HG02610 (cell line): ENCODE results near the gene COL28A1.
"Not testable (repeated sequence)": the region's sequence is repeated elsewhere in the genome, so short reads cannot be mapped to it uniquely, and the experiment has no call there.

Source experiments
- ATAC-seq: cut with Tn5 transposase; IDR thresholded peaks from one replicate; pipeline ENCODE4 v1.9.1; 2021; ENCODE audit warnings: mild to moderate bottlenecking, moderate library complexity; ENCODE audit not compliant: unreplicated experiment

The COL28A1 gene

DNA sequence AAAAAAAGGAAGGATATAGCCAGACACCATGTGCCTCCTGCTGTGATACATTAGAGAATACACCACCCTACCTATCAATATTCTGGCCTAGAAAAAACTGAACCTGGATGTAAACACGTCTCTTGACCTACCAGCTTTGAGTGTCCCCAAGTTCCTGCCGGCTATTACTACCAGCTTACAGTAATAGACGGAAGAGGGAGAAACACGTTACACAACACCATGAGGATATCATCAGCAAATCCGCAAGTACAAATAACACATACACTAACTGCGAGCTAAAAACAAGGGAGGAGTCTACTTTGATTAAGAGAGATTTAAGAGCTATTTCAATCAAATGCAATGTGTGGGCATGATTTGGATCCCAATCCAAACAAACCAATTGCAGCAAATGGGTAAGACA lies 113.0 kb downstream of the COL28A1 start:
- ATAC-seq: no peak

DNA sequence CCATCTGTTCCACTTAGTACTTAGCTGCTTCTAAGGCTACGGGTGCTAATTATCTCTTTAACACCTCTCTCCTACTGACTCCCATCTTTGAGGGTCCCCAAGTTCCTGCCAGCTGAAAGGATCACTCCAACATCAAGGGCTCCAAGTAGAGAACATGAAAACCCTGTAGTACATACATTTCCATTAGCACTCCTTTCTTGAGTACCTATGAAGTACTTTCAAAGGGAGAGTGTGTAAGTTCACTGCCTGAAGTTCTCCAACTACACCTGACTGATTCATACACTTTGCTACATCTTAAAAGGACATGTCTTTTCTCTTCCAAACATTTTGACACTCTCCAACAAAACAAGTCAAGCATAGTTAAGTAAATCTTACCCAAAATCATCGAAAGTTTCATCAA lies 113.8 kb downstream of the COL28A1 start:
- no peak for ATAC-seq

DNA sequence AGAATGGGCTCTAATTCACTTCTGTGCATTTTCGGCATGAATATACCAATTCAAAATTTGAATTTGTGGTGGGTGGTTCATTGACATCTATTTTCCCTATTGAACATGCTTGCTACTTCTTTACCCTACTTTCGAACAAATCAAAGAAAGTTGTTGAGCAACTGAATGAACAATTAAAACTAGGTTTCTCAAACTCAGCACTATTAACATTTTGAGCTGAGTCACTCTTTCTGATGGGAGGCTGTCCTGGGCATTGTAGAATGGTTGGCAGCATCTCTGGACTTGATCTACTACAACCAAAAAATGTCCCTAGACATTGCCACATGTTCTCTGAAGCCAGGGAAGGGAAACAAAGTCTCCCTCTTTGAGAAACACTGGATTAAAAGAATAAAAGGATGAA lies 116.7 kb downstream of the COL28A1 start:
- ATAC-seq: no peak

DNA sequence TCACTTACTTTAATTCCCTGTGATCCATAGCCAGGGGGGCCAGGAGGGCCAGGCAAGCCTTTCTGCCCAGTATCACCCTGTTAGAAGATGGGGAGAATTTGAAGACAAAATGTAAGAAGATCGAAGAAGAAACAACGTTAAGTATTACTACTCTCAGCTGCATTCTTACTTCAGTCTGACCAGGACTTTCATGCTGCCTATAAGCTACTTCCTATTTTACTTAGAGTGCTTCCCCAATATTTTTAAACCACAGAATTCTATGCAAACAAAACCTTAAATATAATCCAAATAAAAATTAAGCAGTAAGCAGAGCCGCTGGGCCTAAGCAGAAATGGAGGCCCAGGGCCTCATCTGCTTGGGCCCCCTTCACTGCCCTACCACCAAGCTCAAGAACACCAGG lies 117.8 kb downstream of the COL28A1 start:
- ATAC-seq: no peak

DNA sequence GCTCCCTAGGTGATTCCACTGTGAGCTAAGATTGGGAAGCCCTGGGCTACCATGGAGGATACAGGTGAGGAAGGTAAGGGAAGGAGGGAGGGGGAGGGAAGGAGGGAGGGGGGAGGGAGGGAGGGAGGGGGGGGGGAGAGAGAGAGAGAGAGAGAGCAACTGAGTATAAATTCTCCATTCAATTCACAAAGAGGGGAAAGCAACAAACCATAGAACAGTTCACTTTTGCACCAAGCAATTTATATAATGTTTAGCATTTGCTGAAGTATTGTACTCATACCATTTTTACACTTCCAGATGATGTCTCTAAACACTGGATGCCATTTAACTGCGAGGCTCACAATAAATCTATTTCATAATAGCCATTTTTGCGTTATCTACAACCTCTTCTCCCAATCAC lies 118.3 kb downstream of the COL28A1 start:
- ATAC-seq: no peak

DNA sequence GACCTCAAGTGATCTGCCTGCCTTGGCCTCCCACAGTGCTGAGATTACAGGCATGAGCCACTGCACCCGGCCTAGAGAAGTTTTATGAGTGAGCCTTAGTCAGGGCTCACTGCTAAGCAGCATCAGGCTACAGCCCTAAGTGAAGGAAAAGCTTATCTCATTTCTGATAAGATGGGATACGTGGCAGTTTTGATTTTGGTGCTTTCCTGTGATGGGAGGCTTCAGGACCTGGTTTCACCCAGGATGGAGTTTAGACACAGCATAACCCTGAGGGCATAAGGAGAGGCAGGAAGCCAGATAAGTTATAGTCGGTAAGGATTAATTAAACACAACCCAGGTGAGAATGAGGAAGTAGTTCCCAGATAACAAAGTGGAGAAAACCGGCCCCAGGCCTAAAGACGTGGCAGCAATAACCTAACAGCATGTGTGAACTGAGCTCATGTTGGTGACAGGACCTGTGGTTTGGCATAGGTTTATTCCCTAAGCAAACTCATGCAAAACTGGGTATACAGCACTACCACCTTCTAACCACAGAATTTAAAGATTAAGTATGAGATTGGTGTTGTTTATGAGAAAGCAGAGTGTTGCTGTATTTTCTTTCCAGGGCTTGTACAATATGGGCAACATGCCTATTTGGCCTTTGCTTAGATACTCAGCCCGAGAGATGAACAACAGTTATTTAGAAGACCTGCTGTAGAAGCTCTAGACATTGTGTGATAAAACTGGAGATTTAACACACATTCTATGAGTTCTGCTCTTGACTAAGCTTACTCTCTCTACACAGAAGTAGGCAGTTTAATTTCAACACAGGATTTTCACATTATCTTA lies 119.4 kb downstream of the COL28A1 start:
- peak; percentile 67 for ATAC-seq

DNA sequence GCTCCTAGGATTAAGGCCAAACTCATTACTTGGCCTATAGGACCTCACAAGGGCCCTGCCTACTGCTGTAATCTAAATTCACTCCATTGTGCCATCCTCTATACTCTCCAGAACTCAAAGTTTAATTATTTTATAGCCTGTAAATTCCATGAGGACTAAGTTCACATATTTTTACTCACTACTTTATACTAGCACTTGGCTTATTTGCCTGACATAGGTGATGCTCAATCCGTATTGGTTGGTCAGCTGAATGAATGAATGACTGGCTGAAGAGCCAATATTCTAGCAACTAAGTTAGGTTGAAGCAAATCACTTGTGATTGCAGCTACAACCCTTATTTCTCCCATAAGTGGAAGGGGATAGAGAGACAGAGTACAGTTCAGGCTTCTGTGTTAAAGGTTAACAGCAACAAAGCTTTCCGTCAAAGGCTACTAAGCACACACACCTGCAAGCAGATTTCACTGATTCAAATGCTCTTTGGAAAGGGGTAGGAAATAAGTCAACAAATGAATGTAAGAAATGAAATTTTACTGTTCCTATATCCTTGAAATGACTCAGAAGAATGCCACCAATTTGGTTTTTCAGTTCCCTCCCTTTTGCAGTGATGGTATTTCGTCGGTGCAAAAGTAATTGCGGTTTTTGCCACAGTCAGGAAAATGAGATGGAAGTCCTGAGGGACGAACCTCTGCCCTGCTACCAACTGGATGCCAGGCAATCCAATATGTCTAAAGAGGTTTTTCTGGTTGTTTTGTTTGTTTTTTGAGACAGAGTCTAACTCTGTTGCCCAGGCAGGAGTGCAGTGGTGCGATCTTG lies 120.7 kb downstream of the COL28A1 start:
- ATAC-seq: no peak

DNA sequence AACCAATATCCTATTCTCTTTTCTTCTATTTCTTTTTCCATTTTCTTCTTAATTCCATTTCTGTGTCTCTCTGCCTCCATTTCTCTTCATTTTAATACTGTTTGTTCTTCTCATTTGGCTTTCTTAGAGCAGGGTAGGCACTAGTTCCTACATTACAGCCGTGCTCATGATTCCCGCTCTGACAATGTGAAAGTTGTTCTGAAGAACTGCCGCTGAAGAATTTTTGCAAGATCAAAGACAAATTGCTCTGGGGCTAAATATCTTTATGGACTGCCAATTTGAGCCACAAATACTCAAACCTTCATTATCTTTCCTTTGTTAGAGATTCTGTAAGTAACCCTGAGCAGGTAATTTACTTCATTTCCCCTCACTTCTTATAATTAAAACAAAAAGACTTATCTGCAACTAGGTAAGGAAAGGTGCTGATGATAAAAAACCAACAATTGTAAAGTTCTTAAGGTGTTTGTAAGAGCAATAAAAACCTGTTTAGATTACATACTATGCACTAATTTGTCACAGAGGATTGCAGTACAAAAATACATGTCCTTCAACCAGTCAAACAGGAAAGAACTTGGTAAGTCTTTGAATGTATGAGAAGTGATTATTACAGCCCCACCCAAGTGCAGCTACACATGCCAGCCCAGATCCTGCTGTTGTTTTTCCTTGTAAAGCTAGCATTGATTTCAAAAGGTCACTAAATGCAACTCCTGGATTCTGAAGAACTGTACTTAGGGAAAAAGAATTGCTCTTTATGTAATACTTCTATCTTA lies 127.5 kb downstream of the COL28A1 start:
- ATAC-seq: no peak

DNA sequence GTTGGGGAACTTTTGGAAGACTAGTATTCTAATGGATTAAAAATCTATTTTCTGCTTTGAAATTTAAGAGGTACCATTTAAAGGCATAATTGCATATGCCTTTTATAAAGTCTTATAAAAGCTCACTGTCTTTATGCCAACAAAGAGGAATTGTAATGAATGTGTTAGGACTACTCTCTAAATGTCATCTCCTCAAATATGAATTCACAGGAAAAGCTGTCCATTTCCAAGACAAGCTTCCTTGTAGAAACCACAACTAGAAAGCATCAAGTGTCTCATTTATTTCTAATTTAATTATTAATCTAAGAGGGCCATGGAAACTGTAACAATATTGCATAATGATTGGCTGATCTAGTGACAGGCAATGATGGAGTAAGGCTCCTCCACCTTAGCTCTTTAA lies 130.2 kb downstream of the COL28A1 start:
- ATAC-seq: no peak

DNA sequence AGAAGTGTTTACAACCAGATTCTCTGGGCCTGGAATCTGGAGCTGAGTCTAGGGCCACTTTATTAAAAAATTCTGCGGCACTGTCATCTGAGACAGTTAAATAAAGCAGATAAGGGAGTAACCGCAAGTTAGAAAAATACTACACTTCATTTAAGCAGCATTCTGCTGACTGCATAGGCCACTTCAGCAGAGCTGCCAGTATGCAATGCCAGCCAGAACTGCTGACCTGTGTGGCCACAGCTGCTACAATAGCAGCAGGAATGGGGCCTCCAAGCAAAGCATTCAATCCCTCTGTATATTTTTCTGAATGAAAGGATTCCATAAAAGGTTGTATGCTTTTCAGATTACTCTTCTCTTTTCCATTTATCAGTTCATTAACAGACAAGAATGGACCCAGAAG lies 136.0 kb downstream of the COL28A1 start:
- ATAC-seq: no peak

DNA sequence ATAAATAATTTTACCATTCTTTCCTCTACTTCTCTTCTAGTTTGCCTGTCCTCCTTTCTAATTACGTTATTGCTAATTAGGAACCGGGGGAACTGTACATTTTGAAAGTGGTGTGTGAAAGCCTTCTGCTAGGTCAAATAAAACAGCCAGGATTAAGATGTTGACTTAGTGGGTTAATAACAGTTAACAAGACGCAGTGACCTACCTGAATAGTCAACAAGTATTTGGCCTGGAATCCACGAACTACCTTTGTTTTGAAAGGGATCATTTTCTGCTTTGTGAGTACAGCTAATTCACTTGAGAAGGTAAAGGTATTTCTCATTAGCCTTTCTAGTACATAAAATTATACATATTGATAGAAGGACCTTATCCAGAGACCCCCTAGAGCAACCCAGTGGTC lies 139.9 kb downstream of the COL28A1 start:
- no peak for ATAC-seq

DNA sequence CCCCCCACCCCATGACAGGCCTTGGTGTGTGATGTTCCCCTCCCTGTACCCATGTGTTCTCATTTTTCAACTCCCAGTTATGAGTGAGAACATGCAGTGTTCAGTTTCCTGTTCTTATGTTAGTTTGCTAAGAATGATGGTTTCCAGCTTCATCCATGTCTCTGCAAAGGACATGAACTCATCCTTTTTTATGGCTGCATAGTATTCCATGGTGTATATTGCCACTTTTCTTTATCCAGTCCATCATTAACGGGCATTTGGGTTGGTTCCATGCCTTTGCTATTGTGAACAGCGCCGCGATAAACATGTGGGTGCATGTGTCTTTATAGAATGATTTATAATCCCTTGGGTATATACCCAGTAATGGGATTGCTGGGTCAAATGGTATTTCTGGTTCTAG lies 147.5 kb downstream of the COL28A1 start:
- not testable (repeated sequence) for ATAC-seq

DNA sequence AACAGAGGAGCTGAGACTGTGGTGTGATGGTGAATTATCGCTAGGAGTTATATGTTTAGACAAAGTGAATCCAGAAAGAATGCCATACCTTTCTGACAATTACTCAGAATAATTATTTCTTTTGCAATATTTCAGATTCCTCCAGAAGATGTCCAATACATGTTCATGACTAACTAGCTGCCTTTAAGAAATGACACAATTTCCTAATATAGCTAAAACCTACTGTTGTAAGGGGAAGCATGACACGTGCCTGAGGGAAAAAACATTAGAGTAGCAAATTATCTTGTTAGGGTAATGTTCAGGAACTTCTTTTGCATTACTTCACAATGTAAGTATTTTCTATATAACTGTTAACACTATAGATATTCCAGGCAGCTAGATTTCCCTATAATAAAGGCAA lies 150.3 kb downstream of the COL28A1 start:
- ATAC-seq: no peak

DNA sequence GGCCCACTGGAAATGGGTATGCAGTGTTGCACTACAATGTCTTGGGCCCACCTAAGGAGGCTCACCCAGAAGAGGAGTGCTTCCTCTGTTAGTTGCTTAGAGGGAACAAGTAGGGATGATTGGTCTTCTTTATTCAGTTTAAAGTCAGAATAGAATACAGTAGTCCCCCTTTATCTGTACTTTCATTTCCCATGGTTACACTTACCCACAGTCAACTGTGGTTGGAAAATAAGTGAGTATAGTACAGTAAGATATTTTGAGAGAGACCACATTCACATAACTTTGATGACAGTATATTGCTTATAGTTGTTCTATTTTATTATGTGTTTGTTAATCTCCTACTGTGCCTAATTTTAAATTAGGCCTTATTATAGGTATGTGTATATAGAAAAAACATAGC lies 151.4 kb downstream of the COL28A1 start:
- ATAC-seq: no peak

DNA sequence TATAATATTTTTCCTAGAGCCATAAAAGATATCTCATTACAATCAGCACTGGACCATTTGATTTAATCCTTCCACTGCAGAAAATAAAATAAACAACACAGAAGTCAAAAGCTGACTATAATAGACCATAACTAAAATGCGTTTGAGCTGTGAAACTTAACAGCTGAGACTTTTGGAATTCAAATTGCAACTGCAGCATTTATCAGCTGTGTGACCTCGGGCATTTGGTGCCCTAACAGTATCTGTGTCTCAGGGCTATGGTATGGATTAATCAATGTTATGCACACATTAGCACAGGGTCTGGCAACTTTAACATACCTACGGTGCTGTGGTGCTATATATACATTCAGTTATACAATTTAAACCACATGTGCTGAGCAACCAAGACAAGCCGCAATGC lies 160.1 kb downstream of the COL28A1 start:
- ATAC-seq: no peak

DNA sequence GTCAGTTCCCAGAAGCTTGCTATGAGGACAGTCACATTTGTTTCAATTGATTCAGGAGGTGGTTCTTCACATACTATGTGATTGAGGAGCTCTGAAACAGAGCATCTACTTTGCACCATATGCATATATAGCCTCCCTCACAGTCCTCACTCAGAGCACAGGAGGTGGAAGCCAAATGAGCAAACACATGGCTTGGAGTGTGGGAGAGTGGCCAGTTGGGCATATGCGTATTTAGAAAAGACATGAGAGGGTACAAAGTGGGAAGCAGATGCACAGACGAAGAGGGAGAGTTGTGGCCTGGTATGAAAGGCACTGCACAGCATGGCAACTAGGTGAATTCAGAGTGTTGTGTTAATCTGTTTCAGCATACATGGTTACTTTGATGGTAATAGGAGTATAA lies 165.6 kb downstream of the COL28A1 start:
- no peak for ATAC-seq

DNA sequence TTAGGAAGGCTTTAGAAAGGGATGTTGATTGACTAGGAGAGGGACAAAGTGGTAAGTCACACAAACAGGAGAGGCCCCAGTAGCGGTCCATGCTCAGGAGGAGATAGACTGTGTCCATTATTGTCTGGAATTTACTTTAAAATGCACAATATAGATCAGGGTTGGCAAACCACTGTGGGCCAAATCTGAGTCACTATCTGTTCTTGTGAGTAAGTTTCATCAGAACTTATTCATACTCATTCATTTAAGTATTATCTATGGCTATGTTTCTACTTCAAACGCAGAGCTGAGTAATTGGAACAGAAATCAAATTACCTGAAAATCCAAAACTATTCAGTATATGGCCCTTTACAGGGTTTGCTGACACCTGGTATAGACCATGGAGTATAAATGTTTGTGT lies 166.5 kb downstream of the COL28A1 start:
- no peak for ATAC-seq

DNA sequence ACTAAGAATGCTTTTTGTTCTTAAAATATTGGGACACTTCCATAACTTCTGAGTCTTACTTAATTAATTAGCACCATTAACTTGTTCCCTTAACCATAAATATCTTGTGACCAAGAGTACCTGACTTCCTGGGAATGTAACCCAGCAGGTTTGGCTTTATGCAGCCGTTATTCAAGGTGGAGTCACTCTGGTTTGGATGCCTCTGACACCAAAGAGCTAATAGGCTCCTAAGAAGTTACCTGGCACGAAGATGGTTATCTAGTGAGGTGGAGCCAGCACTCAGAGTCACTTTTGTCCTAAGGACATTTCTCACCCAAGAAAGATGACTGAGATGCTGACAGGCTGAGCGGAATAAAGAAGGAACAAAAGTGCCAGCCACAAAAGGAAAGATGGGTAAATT lies 181.0 kb downstream of the COL28A1 start:
- ATAC-seq: no peak

DNA sequence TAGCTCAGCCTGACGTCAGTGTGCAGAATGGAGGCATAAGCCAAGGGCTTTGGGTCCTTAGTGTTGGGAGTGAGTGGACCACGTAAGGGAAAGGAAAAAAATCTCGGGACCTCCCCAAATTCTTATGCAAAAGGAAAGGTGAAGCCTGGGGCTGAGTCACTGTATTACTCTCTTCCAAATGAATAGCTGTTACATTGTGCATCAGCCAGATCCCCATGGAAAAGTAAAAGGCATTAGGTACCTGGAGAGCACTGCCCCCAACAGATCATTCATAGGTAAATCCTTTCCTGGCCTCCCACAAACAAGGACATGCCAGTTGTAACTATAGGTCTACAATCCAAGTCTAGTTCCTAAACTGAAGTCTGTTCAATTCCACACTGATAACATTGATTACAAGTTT lies 182.8 kb downstream of the COL28A1 start:
- ATAC-seq: no peak

DNA sequence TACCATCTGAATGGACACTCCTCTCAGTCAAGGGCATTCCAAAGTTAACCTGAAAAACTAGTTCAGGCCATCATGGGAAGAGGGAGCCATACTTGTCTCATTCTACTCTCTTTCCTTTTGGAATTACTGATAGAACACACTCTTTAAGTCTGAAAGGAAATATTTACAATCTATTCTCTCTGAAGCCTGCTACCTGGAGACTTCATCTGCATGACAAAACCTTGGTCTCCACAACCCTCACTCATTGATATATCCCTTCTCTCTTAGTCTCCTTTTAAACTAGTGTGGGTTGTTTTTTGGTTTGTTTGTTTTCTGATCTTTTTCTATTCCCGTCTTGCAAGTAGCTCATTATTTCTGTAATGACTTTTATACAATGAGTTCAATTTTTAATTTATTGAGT lies 183.8 kb downstream of the COL28A1 start:
- ATAC-seq: no peak

DNA sequence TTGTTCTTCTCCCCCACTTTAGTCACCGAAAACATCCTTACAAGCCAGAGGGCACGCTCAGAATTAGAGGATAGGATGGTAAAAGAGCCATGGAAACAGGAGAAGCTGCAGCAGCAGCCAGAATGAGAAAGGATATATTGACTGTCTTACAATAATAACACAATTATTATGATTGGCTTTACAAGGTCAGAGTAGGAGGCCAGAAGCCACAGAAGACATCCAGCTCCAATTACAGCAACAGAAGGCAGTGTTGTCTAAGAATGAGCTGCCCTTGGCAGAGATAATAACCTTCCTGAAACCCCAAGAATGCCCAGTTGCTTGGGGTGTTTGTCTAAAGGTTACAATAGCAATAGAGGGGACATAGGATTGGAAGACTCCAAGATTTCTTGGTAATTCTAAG lies 184.5 kb downstream of the COL28A1 start:
- ATAC-seq: no peak

DNA sequence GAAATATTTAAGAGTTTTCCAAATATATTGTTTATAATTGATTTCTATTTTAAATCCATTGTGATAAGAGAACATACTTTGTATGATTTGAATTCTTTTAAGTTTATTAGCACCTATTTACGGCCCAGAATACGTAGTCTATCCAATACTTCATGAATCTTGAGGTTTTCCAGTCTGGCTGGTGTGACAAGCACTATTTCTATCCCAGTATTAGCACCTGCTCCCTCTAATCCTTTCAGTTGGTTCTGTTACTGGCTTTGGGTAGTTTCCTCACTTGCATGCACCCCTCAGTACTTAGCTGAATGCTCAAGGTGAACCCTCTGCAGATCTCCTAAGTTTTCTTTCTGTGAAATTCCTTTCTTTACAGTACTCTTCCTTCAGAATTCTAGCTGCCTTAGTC lies 186.5 kb downstream of the COL28A1 start:
- ATAC-seq: no peak
